Ramos (cell line): Measurements from ENCODE around the gene SLC39A5.

Source experiments
- in situ Hi-C: fragments of 300-500 bp; cut with MboI; formaldehyde crosslinking; loops from one replicate; pipeline ENCODE4 v1.14.3; 2022; ENCODE audit warnings: low sequenced_read_pairs; ENCODE audit not compliant: unreplicated experiment

Gene SLC39A5

DNA sequence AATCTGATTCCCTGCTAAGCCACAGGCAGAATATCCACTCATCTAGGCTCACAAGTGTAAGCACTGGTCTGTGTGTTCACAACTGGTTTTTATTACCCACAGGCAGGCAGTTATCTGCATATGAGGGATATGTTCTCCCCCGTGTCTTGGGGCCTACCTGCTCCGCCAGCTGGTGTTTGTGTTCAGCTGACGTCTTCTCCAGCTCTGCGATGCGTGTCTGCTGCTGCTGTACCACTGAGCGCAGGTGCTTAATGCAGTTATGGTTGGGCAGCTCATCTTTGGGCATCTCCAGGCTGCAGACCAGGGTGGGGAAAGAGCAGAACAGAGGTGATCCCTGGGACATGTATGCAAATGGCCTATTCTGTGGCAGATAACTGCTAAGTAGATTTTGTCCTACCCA lies 21.8 kb upstream of the SLC39A5 start:
- in situ Hi-C loops: no loop called here

DNA sequence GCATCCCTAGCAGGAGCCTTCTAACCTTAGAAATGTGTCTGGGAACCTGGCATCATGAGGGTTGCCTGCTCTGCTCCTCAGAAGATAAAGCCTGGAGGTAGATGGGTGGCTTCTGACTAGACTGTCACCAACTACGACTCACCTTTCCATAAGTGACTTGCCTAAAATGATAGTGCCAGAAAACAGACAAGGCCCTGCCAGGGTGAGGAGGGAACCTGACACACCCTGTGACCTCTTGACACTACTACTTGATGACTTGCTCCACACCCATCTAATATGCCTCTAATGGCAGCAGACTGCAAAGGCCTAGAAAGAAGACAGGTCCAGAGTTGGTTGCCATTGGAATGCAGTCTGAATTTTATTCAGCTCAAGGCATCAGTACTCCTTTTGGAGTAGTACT lies 17.5 kb upstream of the SLC39A5 start:
- in situ Hi-C loops: no loop called here

DNA sequence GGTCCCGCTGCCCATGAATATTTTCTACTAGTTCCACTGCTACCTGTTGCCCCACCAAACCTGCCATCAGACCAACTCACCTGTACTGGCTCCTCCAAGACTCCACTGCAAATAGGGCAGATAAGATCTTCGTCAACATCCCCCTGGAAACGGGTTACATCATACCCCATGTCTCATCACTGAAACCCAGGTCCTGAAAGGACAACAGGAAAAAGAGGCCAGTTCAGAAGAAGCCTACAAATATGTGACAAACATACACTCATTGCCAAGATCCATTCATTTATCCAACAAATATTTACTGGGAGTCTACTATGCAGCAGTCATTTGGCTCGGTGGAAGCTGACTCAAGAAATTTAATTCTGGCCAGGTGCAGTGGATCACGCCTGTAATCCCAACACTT lies 16.0 kb upstream of the SLC39A5 start:
- in situ Hi-C loops: no loop called here

DNA sequence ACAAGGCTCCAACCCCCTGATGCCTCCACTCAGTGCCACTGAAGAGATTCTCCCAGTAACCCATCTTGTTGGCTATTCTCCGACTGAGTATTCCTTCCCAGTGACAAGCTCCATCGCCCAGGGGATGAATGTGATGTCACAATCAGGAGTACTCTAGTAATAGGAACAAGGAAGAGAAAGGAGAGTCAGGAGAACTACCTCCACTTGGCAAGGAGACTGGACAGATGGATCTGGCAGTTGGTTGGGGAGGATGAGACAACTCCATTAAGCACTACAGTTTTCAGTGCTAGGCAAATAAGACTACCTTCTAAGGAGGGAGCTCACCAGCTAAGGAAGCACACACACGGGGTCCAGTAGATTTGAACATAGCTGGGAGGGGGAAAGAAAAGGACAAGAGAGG lies 13.4 kb upstream of the SLC39A5 start:
- in situ Hi-C loops: no loop called here

DNA sequence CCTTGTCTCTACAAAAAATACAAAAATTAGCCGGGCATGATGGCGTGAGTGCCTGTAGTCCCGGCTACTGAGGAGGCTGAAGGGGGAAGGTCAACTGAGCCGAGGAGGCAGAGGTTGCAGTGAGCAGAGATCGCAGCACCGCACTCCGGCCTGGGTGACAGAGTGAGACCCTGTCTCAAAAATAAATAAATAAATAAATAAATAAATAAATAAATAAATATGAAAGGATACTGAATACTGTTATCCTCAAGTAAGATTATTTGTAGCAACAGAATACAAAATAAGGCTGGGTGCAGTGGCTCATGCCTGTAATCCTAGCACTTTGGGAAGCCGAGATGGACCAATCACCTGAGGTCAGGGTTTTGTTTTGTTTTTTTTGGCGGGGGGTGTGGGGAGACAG lies 10.0 kb upstream of the SLC39A5 start:
- in situ Hi-C loops: no loop called here

DNA sequence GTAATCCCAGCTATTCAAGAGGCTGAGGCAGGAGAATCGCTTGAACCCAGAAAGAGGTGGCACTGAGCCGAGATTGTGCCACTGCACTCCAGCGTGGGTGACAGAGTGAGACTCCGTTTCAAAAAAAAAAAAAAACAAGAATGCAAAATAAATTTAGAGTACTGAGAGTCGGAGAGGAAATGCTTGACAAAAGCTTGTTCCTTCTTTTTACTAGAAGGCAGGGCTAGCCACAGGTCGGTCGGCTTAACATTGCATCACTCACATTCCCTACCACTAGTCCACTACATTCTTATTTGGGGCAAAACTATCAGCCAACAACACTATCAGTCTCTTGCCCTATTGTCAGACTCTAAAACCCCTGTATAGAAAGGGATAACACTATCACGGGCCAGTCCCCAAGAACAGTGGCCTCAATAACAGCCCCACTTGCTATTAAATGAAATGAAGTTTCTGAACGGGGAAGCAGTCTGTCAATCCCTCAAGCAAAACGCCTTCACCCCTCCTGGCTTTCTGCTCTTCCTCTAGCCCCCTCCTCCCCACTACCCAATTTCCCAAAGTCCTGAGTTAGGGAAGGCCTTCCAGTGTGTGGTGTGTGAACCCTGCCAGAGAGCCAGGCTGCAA lies 9.1 kb upstream of the SLC39A5 start:
- in situ Hi-C loops: no loop called here

DNA sequence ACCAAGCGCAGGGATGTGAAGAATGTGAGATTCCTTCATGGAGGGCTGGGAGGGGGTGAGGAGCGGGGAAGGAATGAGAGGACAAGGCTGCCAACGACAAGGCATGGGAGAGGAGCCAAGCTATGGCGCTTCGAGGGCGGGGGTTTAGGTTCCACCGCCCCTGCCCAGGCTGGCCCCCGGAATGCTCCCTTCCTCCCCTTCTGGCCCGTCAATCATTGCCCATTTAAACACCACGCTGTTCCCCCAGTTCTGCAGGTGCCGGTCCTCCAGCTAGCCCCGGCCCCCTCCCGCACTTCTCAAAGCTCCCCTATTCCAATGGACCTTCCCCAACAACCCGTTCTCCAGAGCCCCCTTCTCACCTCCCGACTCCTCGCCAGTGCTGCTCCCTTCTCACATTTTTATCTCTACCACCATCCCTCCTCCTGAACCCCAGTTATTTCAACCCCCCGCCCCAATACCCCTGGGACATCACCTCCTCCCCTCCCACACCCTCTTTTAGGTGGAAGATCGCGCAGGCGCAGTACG lies 8.6 kb upstream of the SLC39A5 start:
- in situ Hi-C loops: no loop called here

DNA sequence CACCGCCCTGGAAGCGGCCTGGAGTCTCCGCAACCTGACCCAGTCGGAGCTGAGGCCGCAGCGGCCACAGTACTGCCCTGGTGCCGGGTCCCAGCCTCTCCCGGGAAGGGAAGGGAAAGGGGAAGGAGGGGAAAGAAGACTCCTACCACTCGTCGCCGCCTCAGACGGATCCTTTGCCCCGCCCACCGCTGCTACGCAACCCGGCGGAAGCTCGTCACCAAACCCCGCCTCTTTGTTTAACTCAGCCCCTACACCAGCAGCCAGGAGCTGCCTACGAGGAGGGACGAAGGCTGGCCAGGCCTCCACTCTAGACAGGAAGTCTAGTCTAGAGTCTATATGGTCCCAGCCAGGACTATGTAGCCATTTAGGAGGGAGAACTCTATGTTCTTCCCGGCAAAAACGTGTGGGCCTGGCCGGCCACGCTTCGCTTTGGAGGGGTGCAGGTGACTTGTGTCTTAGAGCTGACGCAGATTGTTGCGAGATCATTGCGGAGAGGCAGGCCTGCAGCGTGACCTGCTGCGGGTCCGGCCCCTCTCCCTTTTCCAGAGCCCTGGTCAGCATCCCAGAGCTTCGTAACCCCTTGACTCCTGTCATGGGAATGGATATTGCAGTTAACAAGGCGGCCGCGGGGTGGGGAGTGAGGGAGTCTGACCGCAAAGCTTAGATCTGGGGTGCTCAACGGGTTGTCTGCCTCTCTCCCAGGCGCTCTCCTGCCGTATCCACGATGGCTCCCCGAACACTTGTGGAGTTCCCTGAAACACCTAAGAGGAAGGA lies 7.9 kb upstream of the SLC39A5 start, which contains the start of gene RNF41:
TSS of gene RNF41 (minus strand) at position 166 of the 774 bp plus-strand sequence. CDS start 7,875 bp downstream, outside the sequence.
- in situ Hi-C loops: no loop called here

DNA sequence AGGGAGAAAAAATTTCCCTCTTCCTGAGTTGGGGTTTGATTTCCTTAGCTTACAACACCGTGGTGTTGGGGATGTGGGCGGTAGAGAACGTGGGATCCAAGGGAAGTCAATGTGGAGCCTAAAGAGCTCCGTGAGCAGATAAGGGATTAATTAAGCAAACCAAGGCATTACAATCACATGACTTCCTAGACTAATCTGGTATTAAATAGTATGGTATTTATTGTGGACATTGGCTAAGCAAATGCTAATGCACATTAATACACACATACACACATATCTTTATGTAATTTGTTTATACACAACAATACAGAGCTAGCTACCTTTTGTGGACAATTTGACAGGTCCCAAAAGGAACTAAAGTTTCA lies 7.3 kb upstream of the SLC39A5 start:
- in situ Hi-C loops: no loop called here

DNA sequence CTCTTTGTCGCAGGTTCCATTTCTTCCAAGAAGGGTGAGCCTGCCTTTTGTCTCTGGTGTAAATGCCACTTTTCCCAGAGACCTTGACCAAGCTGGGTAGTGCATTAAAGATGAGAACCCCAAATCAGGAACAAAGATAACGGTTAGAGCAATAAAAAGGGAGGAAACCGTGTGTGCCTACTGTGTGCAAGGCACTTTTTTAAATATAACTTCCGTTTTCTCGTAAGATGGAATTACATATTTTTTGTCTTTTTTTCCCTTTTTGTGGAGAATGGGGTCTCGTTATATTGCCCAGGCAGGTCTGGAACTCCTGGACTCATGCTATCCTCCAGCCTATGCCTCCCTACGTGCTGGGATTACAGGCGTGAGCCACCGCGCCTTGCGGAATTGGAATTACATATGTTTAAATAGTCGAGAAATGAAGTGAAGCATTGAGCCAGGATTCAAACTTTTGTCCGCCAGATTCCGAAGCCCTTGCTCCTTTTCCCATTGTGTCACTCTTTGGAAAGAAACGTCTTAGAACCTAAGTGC lies 6.2 kb upstream of the SLC39A5 start:
- in situ Hi-C loops: no loop called here

DNA sequence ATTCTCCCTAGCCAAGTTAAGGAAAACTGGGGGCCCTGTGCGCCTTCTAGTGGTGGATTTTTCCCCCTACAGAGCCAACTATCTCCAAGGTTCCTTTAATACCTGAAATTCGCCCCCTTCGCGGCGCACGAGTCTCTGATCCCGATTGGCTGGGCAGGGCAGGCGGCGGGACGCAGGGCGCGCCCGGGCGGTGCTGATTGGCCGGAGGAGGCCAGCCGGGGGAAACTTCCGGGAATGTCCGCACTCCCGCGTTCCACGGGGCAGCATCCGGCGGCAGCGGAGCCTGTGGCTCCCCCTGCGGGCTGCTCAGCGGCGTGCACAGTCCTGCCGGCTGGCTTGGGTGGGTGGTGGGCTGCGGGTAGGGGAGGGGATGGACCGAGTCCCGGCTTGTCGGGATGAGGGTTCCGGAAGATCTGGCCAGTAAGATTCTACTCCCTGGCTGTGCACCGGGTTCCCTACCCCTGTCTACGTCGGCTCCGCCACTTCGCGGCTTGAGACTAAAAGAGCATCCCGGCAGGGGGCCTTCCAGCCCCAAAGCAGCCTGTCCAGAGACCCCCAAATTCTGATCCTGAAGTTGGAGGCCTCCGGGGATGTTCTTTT lies 5.6 kb upstream of the SLC39A5 start, which contains the start of gene NABP2:
TSS of gene NABP2 (plus strand) at position 241 of the 600 bp plus-strand sequence. CDS start 515 bp downstream, outside the sequence.
- in situ Hi-C loops: no loop called here

DNA sequence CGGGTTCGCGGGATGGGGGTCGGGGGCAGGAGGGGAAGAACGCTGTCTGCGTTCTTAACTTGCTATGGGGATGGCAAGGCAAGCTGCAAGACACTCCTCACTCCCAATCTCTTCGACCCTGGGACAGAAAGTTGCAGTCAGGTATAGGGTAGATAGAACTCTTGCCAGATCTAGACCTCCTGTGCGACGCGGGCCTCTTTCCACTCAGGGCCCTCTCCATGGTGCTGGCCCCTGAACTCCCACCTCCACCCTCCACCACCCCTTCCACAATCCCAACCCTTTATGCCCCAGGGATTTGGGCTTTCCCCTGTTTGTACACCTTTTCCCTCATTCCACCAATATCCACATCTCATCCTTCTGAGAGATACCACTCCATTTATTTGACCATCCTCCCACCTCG lies 4.9 kb upstream of the SLC39A5 start:
- in situ Hi-C loops: no loop called here

DNA sequence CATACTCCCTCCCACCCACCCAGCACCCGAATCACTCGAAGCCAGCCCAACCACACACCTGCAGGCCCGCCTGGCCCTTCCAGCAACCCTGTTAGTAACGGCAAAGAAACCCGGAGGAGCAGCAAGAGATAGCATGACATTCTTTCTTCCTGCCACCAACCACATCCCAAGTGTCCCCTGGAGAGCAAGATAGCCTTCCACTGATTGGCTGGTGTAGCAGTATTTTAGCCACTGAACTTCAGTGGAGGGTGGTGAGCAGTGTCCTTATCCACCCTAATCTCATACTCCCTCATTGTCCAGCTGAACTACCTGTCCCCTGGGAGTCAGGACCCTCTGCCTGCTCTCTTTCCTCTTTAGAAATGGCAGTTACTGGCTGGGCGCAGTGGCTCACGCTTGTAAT lies 769 bp upstream of the SLC39A5 start:
- in situ Hi-C loops: no loop called here

DNA sequence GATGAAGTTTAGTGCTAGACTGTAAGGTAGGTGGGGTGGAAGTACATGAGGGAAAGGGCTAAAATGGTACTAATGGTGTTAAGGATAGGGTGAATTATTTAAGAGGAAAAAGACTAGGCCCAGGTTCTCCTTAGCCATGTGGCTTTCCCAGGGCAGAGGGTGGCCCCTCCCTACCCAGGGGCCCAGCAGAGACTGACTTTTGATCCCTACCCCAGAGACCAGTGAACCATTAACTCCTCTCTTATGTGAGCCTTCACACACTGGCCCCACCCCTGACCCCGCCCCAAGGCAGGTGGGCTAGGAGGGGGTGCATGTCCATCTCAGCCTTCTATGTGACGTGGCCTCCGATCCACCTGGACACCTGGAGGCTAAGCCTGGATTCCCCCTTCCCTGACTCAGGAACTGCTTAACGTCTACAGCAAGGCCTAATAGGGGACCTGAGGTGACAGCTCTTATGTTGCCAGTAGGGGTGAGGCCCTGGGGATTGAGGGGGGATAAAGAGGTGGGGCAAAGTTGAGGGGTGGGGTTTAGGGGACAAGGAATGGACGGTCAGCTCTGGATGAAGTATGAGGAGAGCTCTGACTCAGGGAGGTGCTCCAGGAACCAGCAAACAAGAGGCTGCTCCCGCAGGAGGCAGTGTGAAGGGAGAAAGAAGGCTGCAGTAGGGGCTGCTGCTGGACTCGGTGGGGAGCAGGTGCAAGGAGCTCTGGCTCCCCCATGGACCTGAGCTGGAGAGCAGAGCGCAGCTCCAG lies 757 bp downstream of the SLC39A5 start:
- in situ Hi-C loops: no loop called here

DNA sequence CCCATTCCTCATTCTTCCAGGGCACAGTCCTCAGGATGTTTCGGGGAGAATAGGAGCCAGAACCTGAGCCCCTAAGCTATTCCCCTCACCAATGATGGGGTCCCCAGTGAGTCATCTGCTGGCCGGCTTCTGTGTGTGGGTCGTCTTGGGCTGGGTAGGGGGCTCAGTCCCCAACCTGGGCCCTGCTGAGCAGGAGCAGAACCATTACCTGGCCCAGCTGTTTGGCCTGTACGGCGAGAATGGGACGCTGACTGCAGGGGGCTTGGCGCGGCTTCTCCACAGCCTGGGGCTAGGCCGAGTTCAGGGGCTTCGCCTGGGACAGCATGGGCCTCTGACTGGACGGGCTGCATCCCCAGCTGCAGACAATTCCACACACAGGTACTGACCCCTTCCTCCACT lies 1.3 kb downstream of the SLC39A5 start:
- in situ Hi-C loops: no loop called here

DNA sequence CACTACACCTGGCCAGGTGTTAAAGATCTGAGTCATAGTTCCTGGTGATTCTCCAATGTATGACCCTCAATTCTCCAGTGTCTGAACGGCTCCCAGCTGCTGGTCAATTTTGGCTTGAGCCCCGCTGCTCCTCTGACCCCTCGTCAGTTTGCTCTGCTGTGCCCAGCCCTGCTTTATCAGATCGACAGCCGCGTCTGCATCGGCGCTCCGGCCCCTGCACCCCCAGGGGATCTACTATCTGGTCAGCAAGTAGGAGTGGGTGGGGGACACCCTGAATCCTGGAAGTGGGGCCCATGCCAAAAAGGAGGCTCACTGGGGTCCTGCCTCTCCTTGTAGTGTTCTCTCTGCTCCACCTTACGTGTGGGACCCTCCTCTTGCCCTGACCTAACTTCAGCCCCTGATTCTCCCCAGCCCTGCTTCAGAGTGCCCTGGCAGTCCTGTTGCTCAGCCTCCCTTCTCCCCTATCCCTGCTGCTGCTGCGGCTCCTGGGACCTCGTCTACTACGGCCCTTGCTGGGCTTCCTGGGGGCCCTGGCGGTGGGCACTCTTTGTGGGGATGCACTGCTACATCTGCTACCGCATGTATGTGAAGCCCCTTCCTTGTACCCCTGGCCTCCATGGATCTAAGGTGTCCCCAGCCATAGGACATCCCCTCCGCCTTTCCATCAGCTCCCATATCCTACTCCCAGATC lies 5.0 kb downstream of the SLC39A5 start:
- in situ Hi-C loops: no loop called here

DNA sequence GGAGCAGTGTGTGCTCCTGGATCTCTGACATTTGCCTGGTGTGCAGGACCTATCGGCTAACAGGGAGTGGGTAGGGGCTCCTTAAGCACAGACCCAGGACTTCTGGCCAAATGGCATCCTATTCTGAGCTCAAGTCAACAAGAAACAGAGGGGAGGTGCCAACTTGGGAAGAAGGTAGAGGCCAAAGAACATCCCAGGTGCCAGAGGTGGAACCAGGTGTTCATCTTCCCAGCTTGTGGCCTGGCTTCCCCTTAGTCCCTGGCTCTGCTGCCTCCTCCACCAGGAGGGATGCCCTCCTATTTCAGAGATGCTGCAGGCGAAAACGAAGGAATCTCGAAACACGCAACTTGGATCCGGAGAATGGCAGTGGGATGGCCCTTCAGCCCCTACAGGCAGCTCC lies 6.2 kb downstream of the SLC39A5 start:
- in situ Hi-C loops: no loop called here

DNA sequence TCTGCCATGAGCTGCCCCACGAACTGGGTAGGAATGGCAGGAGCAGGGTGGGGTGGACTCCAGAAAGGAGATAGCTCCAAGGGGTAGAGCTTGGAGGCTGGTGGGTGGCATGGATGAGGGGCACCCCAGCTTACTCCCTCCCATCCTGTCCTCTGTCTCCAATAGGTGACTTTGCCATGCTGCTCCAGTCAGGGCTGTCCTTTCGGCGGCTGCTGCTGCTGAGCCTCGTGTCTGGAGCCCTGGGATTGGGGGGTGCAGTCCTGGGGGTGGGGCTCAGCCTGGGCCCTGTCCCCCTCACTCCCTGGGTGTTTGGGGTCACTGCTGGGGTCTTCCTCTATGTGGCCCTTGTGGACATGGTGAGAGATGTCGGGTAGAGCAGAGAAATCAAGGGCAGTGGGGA lies 7.1 kb downstream of the SLC39A5 start:
- in situ Hi-C loops: no loop called here

DNA sequence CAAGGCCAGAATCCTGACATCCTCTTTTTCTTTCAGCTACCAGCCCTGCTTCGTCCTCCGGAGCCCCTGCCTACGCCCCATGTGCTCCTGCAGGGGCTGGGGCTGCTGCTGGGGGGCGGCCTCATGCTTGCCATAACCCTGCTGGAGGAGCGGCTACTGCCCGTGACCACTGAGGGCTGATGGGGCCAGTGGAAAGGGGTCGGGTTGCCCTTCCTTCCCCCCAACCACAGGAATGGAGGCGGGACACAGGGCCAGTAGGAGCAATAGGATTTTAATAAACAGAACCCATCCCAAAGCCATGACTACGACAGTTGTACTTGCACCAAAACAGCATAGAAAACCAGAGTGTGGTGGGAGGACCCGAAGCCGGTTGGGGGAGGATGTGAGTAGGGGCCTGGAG lies 7.7 kb downstream of the SLC39A5 start:
- in situ Hi-C loops: no loop called here
